Limb (tissue), 2 donors: ENCODE measurements around the gene ZC3HAV1L.
"Not testable (repeated sequence)": the region's sequence is repeated elsewhere in the genome, so short reads cannot be mapped to it uniquely, and the experiment has no call there.

Experiments
- DNase-seq, 2 donors: peaks; one replicate each; pipeline ENCODE4 v3.0.0-alpha.2; 2016; ENCODE audit errors: extremely low spot score in 2 of 2

ZC3HAV1L gene, protein sequence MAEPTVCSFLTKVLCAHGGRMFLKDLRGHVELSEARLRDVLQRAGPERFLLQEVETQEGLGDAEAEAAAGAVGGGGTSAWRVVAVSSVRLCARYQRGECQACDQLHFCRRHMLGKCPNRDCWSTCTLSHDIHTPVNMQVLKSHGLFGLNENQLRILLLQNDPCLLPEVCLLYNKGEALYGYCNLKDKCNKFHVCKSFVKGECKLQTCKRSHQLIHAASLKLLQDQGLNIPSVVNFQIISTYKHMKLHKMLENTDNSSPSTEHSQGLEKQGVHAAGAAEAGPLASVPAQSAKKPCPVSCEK

DNA sequence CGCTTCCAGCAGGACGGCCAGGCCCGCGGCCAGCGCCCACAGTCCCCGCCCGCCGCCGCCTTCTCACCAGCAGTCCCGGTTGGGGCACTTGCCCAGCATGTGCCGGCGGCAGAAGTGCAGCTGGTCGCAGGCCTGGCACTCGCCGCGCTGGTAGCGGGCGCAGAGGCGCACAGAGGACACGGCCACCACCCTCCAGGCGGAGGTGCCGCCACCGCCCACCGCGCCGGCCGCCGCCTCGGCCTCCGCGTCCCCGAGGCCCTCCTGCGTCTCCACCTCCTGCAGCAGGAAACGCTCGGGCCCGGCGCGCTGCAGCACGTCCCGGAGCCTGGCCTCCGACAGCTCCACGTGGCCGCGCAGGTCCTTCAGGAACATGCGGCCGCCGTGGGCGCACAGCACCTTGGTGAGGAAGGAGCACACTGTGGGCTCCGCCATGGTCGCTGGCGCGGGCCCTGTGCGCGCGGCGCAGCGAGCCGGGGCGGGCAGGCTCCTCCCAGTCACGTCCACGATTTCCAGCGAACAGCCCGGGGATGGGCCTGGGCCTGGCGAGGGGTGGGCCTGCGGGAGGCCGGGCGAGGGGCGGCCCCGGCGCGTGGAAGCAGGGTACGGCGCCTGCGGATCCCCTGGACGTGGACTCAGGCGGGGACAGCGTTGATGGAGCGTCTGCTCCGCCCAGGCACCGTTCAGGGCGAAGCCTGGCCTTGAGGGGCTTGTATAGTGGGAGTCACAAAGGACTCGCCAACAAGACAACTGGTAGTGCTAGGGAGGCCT lies at the start of gene ZC3HAV1L:
Gene ZC3HAV1L (minus strand): TSS at position 457 of the 768 bp plus-strand sequence. CDS start 25 bp downstream, at position 432.
- DNase-seq = peak; percentile 83 to 92

GRCh38 chr7:139084709-139085108 lies 48.9 kb upstream of the ZC3HAV1L start:
- no peak for DNase-seq

GRCh38 chr7:139081584-139081983 lies 45.7 kb upstream of the ZC3HAV1L start:
- DNase-seq = no peak

- no peak for DNase-seq
Measured at GRCh38 chr7:139080905-139081304, 45.1 kb upstream of the ZC3HAV1L start.

DNA sequence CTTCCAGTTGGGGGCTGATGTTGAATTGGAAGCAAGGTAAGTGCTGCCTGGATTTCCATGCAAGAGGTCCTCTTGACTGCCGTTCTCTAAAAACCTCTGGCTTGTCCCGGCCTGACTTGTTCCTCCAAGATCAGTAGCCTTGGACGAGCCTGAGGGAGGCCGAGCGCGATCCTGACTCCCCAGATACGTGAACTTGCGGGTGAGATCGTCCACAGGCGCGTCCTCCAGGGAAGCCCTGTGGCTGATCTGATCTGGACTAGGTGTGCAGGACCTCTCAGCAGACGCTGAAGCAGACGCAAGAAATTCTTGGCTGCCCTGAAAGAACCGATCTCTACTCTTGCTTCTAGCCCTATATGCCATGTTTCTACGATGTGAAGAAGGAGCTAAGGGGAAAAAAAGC lies 44.0 kb upstream of the ZC3HAV1L start:
- DNase-seq = no peak

GRCh38 chr7:139078911-139079310 lies 43.1 kb upstream of the ZC3HAV1L start:
- no peak for DNase-seq

GRCh38 chr7:139078399-139078798 lies 42.6 kb upstream of the ZC3HAV1L start:
- no peak for DNase-seq

DNA sequence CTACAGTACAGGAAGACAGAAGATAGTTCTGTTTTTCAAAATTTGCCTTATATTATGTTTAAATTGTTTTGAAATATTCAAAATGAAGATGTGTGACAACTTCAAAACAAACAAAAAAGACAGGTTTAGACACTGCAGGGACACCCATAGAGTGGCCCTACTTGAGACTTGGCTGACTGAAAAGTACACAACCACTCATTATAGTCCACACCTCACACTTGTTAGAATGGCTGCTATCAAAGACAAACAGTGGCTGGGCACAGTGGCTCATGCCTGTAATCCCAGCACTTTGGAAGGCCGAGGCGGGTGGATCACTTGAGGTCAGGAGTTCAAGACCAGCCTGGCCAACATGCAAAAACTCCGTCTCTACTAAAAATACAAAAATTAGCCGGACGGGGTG lies 41.9 kb upstream of the ZC3HAV1L start:
- DNase-seq = not testable (repeated sequence)

DNA sequence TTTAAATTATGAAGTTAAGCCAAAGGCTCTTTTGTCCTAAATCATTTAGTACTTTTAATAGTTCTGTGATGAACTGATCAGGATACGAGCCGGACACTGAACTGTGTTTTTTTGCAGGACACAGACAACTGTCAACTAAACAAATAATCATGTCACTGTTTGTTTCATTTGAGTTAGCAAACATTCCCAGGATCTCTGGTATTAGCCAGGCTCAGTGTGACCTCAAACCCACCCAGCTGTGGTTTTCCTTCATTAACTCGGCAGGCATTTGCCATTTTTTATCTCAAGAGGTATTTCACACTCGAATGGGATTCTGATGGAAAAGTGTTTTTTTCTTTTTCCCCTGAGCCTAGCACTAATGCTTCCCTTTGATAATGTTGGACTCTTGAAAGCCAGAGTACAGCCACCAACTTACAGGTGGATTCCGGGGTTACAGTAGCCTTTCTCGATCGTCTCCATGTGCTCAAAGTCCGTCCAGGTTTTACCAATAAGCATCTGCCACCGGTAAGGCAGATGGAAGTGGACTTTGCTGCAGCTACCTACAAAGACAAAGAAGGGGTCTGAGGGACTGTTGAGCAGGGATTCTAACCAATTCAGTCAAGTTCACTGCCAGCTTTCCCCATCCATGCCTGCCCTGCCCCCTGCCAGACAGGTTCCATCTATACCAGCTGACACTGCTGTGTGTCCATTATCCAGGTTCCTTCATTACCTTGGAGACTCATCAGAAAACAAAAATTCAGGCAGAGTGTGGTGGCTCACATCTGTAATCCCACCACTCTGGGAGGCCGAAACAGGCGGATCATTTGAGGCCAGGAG lies 40.2 kb upstream of the ZC3HAV1L start:
- DNase-seq = no peak

DNA sequence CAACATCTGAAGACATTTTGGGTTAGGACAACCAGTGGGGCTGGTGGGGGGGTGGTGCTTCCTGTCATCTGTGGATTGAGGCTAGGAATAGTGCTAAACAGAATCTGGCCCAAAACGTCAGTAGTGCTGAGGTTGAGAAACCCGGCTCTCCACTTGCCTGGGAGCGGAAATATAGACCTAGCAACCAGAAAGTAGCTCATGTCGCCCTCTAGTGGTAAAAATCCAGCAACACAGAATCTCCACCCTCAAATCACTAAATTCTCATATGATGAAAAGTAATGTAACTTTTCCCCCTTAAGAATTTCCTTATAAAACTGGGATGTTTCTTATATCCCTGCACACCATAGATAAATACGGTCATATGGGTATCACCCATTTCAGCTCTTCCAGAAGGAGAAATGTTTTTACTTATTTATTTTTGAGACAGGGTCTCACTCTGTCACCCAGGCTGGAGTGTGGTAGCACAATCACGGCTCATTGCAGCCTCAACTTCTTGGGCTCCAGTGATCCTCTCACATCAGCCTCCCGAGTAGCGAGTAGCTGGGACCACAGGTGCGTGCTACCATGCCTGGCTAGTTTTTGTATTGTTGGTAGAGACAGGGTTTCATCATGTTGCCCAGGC lies 39.3 kb upstream of the ZC3HAV1L start:
- peak; percentile 67 to 87 for DNase-seq

GRCh38 chr7:139072796-139073195 lies 37.0 kb upstream of the ZC3HAV1L start:
- DNase-seq = no peak

DNA sequence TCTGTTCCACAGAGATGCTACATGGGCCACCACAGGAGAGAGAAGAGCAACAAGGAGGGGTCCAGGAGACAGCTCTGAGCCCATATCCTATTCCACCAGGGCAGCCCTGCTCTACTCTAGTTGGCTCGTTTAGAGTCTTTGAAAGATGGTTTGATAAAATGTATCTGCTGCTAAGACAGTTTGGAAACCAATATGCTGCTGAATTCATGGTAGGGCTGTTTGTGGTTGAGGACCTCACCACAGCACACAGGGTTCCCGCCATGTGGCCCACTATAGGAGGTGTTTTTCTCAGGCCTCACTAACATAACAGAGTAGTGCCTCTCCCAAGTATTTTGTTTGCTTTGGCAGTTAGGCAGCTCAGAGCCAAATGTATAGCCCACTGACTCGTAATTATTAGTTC lies 35.8 kb upstream of the ZC3HAV1L start:
- DNase-seq = no peak

DNA sequence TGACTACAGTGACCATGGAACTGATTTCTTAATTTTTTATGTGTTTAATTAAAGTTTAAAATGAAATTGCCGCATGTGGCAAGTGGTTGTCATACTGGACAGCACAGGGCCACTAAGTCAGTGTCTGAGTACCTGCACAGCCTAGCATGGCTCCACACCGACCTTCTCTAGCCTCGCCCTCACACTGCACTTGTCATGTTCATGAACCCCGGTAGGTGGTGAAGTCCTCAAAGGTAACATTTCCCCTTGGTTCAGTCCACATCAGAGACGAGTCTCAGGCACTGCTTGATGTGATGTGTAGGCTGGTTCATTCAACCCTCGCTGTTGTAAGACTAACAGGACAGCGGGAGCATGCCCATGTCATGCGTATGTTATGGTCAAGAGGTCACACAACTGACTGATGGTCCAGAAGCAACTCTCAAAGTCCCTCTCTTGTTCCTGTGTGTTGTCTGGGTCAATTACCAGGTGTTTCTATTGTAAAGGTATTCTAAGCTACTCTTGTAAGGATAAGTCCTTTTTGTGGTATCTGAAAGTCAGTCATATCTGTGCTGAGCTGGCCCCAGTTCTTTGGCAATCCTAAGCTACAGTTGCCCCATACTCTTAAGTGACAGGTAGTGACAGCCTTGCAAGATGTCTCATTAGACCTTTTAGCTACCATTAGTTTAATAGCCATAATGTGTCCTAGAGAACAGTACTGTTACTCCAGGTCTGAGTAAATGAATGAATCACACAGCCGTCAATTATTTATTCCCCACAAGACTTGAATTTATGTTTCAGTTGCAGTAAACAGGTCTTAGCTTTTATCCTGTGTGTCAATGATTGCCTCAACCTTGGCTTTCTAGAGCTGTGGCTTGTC lies 32.9 kb upstream of the ZC3HAV1L start:
- DNase-seq = no peak

DNA sequence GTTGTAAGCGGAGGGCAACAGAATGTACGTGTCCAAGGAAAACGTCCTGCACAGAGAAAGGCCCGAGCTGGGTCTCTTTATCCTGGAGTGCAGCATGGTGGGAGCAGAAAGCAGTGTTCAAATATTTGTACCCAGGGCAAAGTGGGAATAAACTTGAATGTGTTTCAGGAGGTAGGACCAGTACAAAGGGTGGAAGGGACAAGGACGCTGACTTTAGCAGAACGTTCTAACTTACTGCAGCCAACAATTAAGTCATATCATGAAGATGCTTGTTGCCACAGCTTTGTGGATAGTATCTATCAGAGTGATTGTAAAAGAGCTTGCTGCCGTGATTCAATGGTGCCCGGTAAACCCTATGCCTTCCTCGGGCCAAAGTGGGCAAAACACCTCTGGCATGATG lies 30.5 kb upstream of the ZC3HAV1L start:
- no peak for DNase-seq

DNA sequence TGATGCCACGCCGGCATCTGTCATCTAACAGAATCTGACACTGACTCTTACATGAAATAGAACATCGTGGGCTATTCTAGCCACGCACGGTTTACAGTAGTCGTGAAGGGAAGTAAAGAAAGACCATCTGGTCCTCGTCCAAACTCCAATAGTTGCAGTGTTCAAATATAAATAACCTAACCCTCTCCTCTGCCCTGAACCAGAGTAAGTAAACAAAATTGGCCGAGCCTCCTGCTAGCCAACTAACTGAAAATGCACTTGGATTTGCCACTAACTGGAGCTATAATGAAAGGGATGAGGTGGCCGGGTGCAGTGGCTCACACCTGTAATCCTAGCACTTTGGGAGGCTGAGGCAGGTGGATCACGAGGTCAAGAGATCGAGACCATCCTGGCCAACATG lies 29.5 kb upstream of the ZC3HAV1L start:
- no peak for DNase-seq

DNA sequence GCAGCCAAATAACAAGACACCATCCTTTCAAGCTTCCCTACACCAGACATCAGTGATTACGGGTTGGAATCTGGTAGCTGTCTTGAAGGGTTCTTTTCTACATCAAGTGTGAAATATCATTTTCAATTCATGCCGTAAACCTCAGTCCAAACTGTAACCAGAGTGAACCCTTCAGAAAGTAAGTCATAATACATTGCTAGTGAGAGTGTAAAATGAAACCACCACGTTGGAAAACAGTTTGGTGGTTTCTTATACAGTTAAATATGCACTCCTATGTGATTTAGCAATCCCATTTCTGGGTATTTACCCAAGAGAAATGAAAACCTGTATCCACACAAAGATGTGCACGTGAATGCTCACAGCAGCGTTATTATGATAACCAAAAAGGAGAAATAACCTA lies 25.6 kb upstream of the ZC3HAV1L start:
- DNase-seq = no peak

DNA sequence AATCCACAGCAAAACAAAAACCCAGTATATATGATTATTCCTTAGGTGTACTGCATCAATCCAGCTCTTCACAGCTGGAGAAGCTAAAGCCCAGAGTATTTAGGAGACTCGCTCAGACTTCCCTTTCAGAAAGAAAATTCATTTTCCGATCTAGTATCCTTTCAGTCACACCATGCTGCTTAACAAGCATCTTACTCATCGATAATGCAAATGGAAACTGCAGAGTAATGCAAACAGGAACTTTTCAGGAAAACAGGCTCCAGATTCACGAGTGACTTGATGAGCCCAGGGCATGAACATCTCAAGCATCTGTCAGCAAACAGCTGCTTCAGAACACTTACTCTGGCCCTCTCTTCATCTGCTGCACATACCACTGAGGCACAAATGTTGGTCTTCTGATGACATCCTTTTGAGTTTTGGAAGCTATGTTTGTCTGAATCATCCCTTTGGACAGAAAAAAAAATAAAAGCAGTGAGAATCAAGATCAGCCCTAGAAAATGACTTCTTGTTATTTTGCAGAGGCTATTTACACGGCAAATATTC lies 24.9 kb upstream of the ZC3HAV1L start:
- no peak for DNase-seq

GRCh38 chr7:139059905-139060304 lies 24.1 kb upstream of the ZC3HAV1L start:
- DNase-seq = no peak

DNA sequence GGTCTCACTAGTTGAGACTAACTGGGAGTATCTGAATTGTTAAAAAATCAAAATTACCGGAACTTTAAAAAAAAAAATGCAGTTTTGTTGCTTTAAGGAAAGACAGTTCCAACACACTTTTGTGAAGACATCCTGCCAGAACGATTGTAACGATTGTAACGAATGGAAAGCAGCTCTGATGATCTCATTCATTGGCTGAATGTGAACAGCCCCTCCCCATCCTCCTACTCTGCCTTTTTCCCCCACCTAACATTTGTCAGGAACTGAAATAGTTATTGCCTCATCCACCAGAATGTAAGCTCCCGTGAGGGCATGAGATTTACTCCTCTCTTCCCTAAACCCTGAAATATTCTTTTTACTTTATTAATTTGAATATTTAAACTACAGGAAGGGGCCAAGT lies 23.1 kb upstream of the ZC3HAV1L start:
- DNase-seq = peak in 1 of 2 donors; percentile 55

- DNase-seq = no peak
Measured at GRCh38 chr7:139055674-139056073, 19.8 kb upstream of the ZC3HAV1L start.
